Measurements from ENCODE around the gene COL23A1.

- no peak for TF ChIP-seq HOXA7 (CRISPR knock-in tag; IDR thresholded peaks at IDR 0.05)
- TF ChIP-seq ZBTB8A (CRISPR knock-in tag; IDR thresholded peaks at IDR 0.05; ENCODE audit: borderline replicate concordance, low read depth), result no peak
Observed at GRCh38 chr5:178384816-178385495, 205.2 kb downstream of the COL23A1 start.
